Left cardiac atrium (tissue), 4 donors: ENCODE results near the gene LRFN2. TPM values are rescaled to one million over a fixed set of nuclear protein-coding genes. Genes with fewer than 3 reads are reported as not detected.

ENCODE experiments used
- ATAC-seq, 2 donors: fragments of 200-7000 bp; cut with Tn5 transposase; one replicate each; pipeline ENCODE4 v1.9.1; 2020; ENCODE audit warnings: mild to moderate bottlenecking in 2 of 2, moderate library complexity in 2 of 2
- DNase-seq: peaks from one replicate; pipeline ENCODE4 v3.0.0-alpha.2; 2020
- intact Hi-C, 2 donors: fragments of 100-400 bp; cut with DNase I; formaldehyde crosslinking; loops; one replicate each; pipeline versions ENCODE4 v1.14.1 to v1.15.1; 2022 to 2023
- total RNA-seq, 2 donors: library from RNA; stranded (reverse); fragmentation: NEBNext Ultra II Directional; extraction: Animal tissue kit (Norgen Biotek cat#: 25700); gene quantifications; one replicate each; pipeline ENCODE4 v1.2.1, GENCODE V29; 2021
- donor health status: DM: no; HTN: yes; CAD: no.
- donor health status: DM: no; HTN: yes; CAD: no; lungs with severe emphysema.
- donor health status: DM: yes; HTN: yes; CAD: no.
- donor health status: Dilated cardiomyopathy.

LRFN2 gene
- total RNA-seq, 2 donors from 2014 or later: not detected

- DNase-seq: no peak
- intact Hi-C loops: loop anchor here in 1 of 2 donors (10.0 kb wide), 1 partner anchor 195 kb away; no protein-coding TSS in a partner anchor
- ATAC-seq: peak in 1 of 2 donors; percentile 37
These were observed 237.9 kb downstream of the LRFN2 start for GRCh38 chr6:40349123-40349900.

GRCh38 chr6:40348591-40348990, 238.6 kb downstream of the LRFN2 start:
- no peak for ATAC-seq
- no peak for DNase-seq
- intact Hi-C loops: loop anchor here in 1 of 2 donors (10.0 kb wide), 1 partner anchor 196 kb away; no protein-coding TSS in a partner anchor

- DNase-seq: no peak
- no peak for ATAC-seq
- intact Hi-C loops: loop anchor here in 1 of 2 donors (10.0 kb wide), 1 partner anchor 197 kb away; no protein-coding TSS in a partner anchor
These were observed 239.6 kb downstream of the LRFN2 start for GRCh38 chr6:40347571-40348011.

GRCh38 chr6:40346246-40346645, 240.9 kb downstream of the LRFN2 start:
- DNase-seq (no peak), ATAC-seq (no peak)
- intact Hi-C loops: loop anchor here in 1 of 2 donors (10.0 kb wide), 1 partner anchor 199 kb away; no protein-coding TSS in a partner anchor

GRCh38 chr6:40344566-40345167, 242.5 kb downstream of the LRFN2 start:
- no peak for ATAC-seq
- DNase-seq: no peak
- intact Hi-C loops: loop anchor here in 1 of 2 donors (10.0 kb wide), 1 partner anchor 200 kb away; no protein-coding TSS in a partner anchor

- ATAC-seq: no peak
- no peak for DNase-seq
- intact Hi-C loops: loop anchor here in 1 of 2 donors (10.0 kb wide), 1 partner anchor 201 kb away; no protein-coding TSS in a partner anchor
These were observed 243.1 kb downstream of the LRFN2 start for GRCh38 chr6:40343877-40344565.

- intact Hi-C loops: loop anchor here in 1 of 2 donors (10.0 kb wide), 1 partner anchor 201 kb away; no protein-coding TSS in a partner anchor
- DNase-seq (no peak), ATAC-seq (no peak)
These were observed 243.8 kb downstream of the LRFN2 start for GRCh38 chr6:40343318-40343876.

- intact Hi-C loops: loop anchor here in 1 of 2 donors (10.0 kb wide), 1 partner anchor 202 kb away; no protein-coding TSS in a partner anchor
- DNase-seq (no peak), ATAC-seq (no peak)
These were observed 244.4 kb downstream of the LRFN2 start for GRCh38 chr6:40342723-40343122.

- intact Hi-C loops: loop anchor here in 1 of 2 donors (10.0 kb wide), 1 partner anchor 203 kb away; no protein-coding TSS in a partner anchor
- ATAC-seq (no peak), DNase-seq (no peak)
These were observed 245.4 kb downstream of the LRFN2 start for GRCh38 chr6:40341726-40342125.
